SU-DHL-6 (cell line): Measurements from ENCODE around the gene CLNK.

Experiments
- EZH2phosphoT487 ChIP-seq: fragments of 200-600 bp; sonication (generic), shearing (Covaris generic); conservative IDR thresholded peaks from 2 replicates; pipeline ENCODE4 v1.6.1; 2018; ENCODE audit warnings: mild to moderate bottlenecking, antibody characterized with exemption, low read length, moderate library complexity, mixed read lengths
- TF ChIP-seq, protein P1 (sequence below): fragments of 200-600 bp; sonication (generic); IDR thresholded peaks from one replicate; pipeline ENCODE4 v1.5.1; 2017; ENCODE audit warnings: antibody characterized with exemption, mild to moderate bottlenecking, low read length, moderate library complexity; ENCODE audit not compliant: insufficient read depth, poor library complexity, severe bottlenecking

DNA sequence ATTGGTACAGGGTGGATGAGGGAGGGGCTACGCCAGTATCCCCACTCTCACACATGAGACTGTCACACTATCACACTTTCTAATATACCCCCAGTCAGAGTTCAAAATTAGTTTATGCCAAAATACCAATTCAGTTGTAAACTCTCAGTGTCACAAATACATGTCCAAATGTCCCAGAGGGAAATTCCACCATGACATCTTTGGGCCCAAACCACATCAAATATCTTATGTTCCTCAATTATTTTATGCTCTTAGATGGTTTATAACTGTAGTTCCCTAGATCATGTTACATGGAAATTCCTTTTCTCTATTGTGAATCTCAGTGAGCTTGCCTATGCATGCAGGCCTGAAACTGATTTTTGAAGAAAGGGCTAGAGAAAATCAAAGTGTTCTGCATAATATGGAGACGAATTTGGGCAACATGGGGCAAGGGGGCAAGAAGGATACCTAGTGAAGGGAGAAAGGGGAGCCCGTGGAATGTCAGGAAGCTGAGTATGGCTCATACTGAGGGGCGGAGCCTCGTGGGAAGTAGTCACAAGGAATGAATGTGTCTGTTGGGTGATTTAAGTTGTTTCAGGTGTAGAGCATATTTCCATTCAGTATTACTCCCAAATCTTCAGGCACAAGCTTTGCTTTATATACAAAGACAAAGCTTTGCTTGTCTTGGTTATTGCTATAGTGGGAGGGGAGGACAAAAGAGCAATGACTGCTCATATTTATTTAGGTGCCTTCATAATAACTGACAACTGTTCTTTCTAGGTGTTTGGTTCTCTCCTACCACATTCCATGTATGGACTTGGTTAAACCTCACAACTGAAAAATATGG is 40.8 kb downstream of the CLNK start:
- TF ChIP-seq, protein P1, sequence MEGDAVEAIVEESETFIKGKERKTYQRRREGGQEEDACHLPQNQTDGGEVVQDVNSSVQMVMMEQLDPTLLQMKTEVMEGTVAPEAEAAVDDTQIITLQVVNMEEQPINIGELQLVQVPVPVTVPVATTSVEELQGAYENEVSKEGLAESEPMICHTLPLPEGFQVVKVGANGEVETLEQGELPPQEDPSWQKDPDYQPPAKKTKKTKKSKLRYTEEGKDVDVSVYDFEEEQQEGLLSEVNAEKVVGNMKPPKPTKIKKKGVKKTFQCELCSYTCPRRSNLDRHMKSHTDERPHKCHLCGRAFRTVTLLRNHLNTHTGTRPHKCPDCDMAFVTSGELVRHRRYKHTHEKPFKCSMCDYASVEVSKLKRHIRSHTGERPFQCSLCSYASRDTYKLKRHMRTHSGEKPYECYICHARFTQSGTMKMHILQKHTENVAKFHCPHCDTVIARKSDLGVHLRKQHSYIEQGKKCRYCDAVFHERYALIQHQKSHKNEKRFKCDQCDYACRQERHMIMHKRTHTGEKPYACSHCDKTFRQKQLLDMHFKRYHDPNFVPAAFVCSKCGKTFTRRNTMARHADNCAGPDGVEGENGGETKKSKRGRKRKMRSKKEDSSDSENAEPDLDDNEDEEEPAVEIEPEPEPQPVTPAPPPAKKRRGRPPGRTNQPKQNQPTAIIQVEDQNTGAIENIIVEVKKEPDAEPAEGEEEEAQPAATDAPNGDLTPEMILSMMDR, result no peak
- no peak for TF ChIP-seq EZH2phosphoT487
